K562 (cell line): ENCODE measurements around the gene CSKMT. TPM values are rescaled to one million over a fixed set of nuclear protein-coding genes. Genes with fewer than 3 reads are reported as not detected.

ENCODE experiments used
- CBX3 ChIP-seq, 2 experiments: IDR thresholded peaks; 1 replicate in 1 of 2; 2 replicates in 1 of 2; pipeline ENCODE4 v1.6.1; 2012; ENCODE audit warnings: inconsistent platforms in 2 of 2, low read length in 2 of 2, borderline replicate concordance in 1 of 2, control low read depth in 1 of 2
- FIP1L1 ChIP-seq: fragments of 200-400 bp; formaldehyde crosslinking; IDR thresholded peaks from 2 replicates; pipeline ENCODE4 v1.6.1; 2018; ENCODE audit warnings: mild to moderate bottlenecking, low read depth, low read length; ENCODE audit not compliant: poor library complexity, severe bottlenecking
- FOXK2 ChIP-seq, 2 experiments: fragments of 450-650 bp; IDR thresholded peaks in 1 of 2; conservative IDR thresholded peaks in 1 of 2; 2 replicates each; pipeline ENCODE4 v1.6.1; 2016; ENCODE audit warnings: low read depth in 2 of 2, mild to moderate bottlenecking in 1 of 2
- HNRNPLL ChIP-seq: fragments of 200-400 bp; formaldehyde crosslinking; IDR thresholded peaks from 2 replicates; pipeline ENCODE4 v1.6.1; 2017; ENCODE audit warnings: low read length, low read depth, mild to moderate bottlenecking; ENCODE audit not compliant: poor library complexity, severe bottlenecking
- ILF3 ChIP-seq: fragments of 450-650 bp; IDR thresholded peaks from 2 replicates; pipeline ENCODE4 v1.6.1; 2018; ENCODE audit warnings: antibody characterized with exemption, mild to moderate bottlenecking, moderate library complexity, borderline replicate concordance
- ILK ChIP-seq: fragments of 450-650 bp; IDR thresholded peaks from 2 replicates; pipeline ENCODE4 v1.6.1; 2016; ENCODE audit warnings: missing genetic modification characterization, low read depth, mild to moderate bottlenecking, missing compliant biosample characterization, moderate library complexity, borderline replicate concordance
- KAT7 ChIP-seq: sonication (generic); formaldehyde crosslinking; IDR thresholded peaks from 2 replicates; pipeline ENCODE4 v1.8.0; 2022; ENCODE audit warnings: missing genetic modification reagents, mild to moderate bottlenecking, borderline replicate concordance
- MTA2 ChIP-seq: fragments of 450-650 bp; IDR thresholded peaks from 2 replicates; pipeline ENCODE4 v1.6.1; 2016; ENCODE audit warnings: low read depth
- MTF1 ChIP-seq: fragments of 250-450 bp; sonication (Bioruptor Pico); IDR thresholded peaks from 2 replicates; pipeline ENCODE4 v1.9.0; 2021; ENCODE audit warnings: moderate library complexity, mild to moderate bottlenecking, inconsistent platforms, borderline replicate concordance
- NBN ChIP-seq: fragments of 450-650 bp; IDR thresholded peaks from 2 replicates; pipeline ENCODE4 v1.6.1; 2016; ENCODE audit warnings: low read depth, mild to moderate bottlenecking
- NCOA6 ChIP-seq: fragments of 450-650 bp; IDR thresholded peaks from 2 replicates; pipeline ENCODE4 v1.6.1; 2017; ENCODE audit warnings: mild to moderate bottlenecking
- PTTG1 ChIP-seq: fragments of 450-650 bp; IDR thresholded peaks from 2 replicates; pipeline ENCODE4 v1.6.1; 2016; ENCODE audit warnings: low read depth, mild to moderate bottlenecking, missing genetic modification characterization, missing compliant biosample characterization
- RB1 ChIP-seq: fragments of 450-650 bp; IDR thresholded peaks from 2 replicates; pipeline ENCODE4 v1.6.1; 2017; ENCODE audit warnings: low read depth, mild to moderate bottlenecking
- SREBF1 ChIP-seq: fragments of 150-350 bp; IDR thresholded peaks from 2 replicates; pipeline ENCODE4 v1.6.1; 2014; ENCODE audit warnings: antibody characterized with exemption, low read depth, low read length, borderline replicate concordance
- TAF7 ChIP-seq: fragments of 450-650 bp; IDR thresholded peaks from 2 replicates; pipeline ENCODE4 v1.6.1; 2016; ENCODE audit warnings: missing genetic modification characterization, missing compliant biosample characterization
- TEAD2 ChIP-seq: fragments of 450-650 bp; IDR thresholded peaks from 2 replicates; pipeline ENCODE4 v1.6.1; 2016; ENCODE audit warnings: missing genetic modification characterization, control low read depth, missing compliant biosample characterization
- THRAP3 ChIP-seq: fragments of 450-650 bp; IDR thresholded peaks from 2 replicates; pipeline ENCODE4 v1.6.1; 2016; ENCODE audit warnings: mild to moderate bottlenecking, inconsistent platforms, borderline replicate concordance
- TRIM24 ChIP-seq, 2 experiments: fragments of 450-650 bp; IDR thresholded peaks; 2 replicates each; pipeline ENCODE4 v1.6.1; 2016
- ZBTB1 ChIP-seq: sonication (generic); formaldehyde crosslinking; IDR thresholded peaks from 2 replicates; pipeline ENCODE4 v1.8.1; 2023; ENCODE audit warnings: missing genetic modification reagents, low read depth, mild to moderate bottlenecking, borderline replicate concordance
- ZNF263 ChIP-seq: sonication (generic); formaldehyde crosslinking; IDR thresholded peaks from 2 replicates; pipeline ENCODE4 v1.8.0; 2022; ENCODE audit warnings: mild to moderate bottlenecking, missing genetic modification reagents, borderline replicate concordance
- ZNF431 ChIP-seq: sonication (generic); formaldehyde crosslinking; IDR thresholded peaks from 2 replicates; pipeline ENCODE4 v1.8.0; 2022; ENCODE audit warnings: mild to moderate bottlenecking, missing genetic modification reagents
- ZNF507 ChIP-seq: conservative IDR thresholded peaks from 2 replicates; pipeline ENCODE4 v1.6.1; 2017; ENCODE audit warnings: missing genetic modification characterization, missing compliant biosample characterization
- ZSCAN32 ChIP-seq: fragments of 450-650 bp; formaldehyde crosslinking; IDR thresholded peaks from 2 replicates; pipeline ENCODE4 v1.4.0; 2020; ENCODE audit warnings: mild to moderate bottlenecking, moderate library complexity
- polyA plus RNA-seq, 8 experiments: library from polyadenylated mRNA; depleted of rRNA in 4 of 8; stranded (reverse) in 5 of 8; unstranded in 3 of 8; fragments of >200 nt; fragmentation: Nextera tagmentation in 2 of 8; fragmentation: Illumina TruSeq in 1 of 8; extraction: Ambion mirVana in 2 of 8; extraction: Trizol in 1 of 8; gene quantifications; 2 replicates each; pipeline versions ENCODE4 v1.2.1 to v1.2.3, GENCODE V29; 2011 to 2014; ENCODE audit warnings: inconsistent platforms in 1 of 8, missing spikeins in 1 of 8
- total RNA-seq, 7 experiments: library from RNA; depleted of rRNA in 6 of 7; stranded (reverse); fragments of >200 nt in 6 of 7; fragmentation: Illumina TruSeq in 2 of 7; extraction: Trizol in 2 of 7; gene quantifications; 2 replicates each; pipeline versions ENCODE4 v1.2.1 to v1.2.3, GENCODE V29; 2011 to 2021; ENCODE audit warnings: low replicate concordance in 1 of 7
- TF ChIP-seq, protein P1 (sequence below), 2 experiments: fragments of 250-450 bp in 1 of 2; fragments of 450-650 bp in 1 of 2; sonication (Bioruptor Pico) in 1 of 2; IDR thresholded peaks; 2 replicates each; pipeline versions ENCODE4 v1.6.1 to v1.8.0; 2016 to 2021; ENCODE audit warnings: mild to moderate bottlenecking in 2 of 2, moderate library complexity in 2 of 2, missing compliant biosample characterization in 1 of 2, missing genetic modification characterization in 1 of 2
- TF ChIP-seq, protein P2 (sequence below): sonication (generic); formaldehyde crosslinking; IDR thresholded peaks from 2 replicates; pipeline ENCODE4 v1.5.0; 2020; ENCODE audit warnings: missing genetic modification reagents

The CSKMT gene
- total and polyA plus RNA-seq, 9 of the 15 experiments (the other 6 are each of a cell fraction or from before 2014, with no cell fraction given) = 10.3 to 108 (median 27.2) TPM

DNA sequence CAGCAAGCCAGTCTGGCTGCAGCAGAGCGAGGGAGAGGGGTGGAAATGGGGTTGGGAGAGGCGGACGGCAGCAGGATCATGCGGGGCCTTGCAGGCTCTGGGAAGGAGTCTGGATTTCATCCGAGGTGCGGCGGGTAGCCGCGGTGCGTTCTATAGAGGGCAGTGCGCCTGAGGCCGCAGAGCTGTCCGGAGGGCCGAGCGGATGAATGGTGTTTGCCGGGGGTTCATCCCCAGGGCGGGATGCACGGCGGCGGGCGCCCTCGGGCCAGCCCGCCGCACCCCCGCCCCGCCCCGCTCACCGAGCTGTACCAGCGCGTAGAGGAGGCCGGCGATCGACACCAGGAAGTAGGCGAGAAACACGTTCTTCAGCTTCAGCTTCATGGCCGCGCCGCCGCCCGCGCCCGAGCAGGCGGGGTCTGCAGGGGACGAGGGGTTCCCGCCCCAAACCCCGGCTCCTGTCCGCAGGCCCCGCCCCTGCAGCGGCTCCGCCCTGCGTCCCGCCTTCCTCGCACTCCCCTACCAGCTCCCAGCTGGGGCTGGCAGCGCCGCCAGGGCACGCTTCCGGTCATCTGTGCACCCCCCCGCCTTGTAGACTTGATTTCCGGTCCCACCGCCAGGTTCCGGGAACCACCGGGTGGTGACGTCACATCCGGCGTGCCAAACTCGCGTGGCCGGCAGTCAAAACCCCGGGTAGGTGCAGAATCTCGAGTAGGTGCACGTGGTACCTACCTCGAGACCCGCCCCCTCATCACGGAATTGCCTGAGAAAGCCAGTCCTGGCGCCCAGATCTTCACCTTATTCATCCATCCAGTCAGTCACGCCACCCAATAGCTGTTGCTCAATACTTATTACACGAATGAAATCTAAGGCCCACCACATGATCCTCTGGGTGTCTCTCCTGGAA is 43.3 kb upstream of the CSKMT start, which contains the start of gene B3GAT3 (continued):
- TF ChIP-seq ZBTB1 (CRISPR knock-in tag) (no peak), ZSCAN32 (CRISPR knock-in tag) (no peak), ZNF431 (CRISPR knock-in tag) (no peak), ZNF507 (no peak), TRIM24 (IDR thresholded peaks at IDR 0.05) (peak in 1 of 2 experiments; percentile 75; a peak in 2 of 4 replicates), ILF3 (no peak; the same call in 1 of the 2 replicates), ILK (tag) (no peak), TEAD2 (tag) (no peak), THRAP3 (0 out of 2 replicates have a peak, but pooled peaks have one; percentile 37), ZNF263 (no peak), HNRNPLL (peak; percentile 48), MTF1 (no peak), CBX3 (IDR thresholded peaks at IDR 0.05; ENCODE audit: borderline replicate concordance in 1 of 2, low read length in 2 of 2) (no peak; a peak in 1 of 3 replicates), SREBF1 (no peak), RB1 (peak; percentile 68), TAF7 (no peak), NBN (peak; percentile 99), NCOA6 (no peak), KAT7 (CRISPR knock-in tag) (no peak), MTA2 (no peak), FOXK2 (conservative IDR thresholded peaks at IDR 0.05 in 1 of 2, IDR thresholded peaks at IDR 0.05 in 1 of 2; ENCODE audit: low read depth in 2 of 2) (peak; percentile 67 to 69; a peak in 3 of 4 replicates), FIP1L1 (no peak), PTTG1 (tag) (no peak)
- TF ChIP-seq, protein P1, sequence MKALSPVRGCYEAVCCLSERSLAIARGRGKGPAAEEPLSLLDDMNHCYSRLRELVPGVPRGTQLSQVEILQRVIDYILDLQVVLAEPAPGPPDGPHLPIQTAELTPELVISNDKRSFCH (CRISPR knock-in tag; IDR thresholded peaks at IDR 0.05) = no peak
- TF ChIP-seq, protein P1 (tag; IDR thresholded peaks at IDR 0.05) = 0 out of 2 replicates have a peak, but pooled peaks have one; percentile 21
- TF ChIP-seq, protein P2, sequence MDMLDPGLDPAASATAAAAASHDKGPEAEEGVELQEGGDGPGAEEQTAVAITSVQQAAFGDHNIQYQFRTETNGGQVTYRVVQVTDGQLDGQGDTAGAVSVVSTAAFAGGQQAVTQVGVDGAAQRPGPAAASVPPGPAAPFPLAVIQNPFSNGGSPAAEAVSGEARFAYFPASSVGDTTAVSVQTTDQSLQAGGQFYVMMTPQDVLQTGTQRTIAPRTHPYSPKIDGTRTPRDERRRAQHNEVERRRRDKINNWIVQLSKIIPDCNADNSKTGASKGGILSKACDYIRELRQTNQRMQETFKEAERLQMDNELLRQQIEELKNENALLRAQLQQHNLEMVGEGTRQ (CRISPR knock-in tag) = peak; percentile 69
